ENCODE results near the gene PPEF2.

Gene PPEF2

DNA sequence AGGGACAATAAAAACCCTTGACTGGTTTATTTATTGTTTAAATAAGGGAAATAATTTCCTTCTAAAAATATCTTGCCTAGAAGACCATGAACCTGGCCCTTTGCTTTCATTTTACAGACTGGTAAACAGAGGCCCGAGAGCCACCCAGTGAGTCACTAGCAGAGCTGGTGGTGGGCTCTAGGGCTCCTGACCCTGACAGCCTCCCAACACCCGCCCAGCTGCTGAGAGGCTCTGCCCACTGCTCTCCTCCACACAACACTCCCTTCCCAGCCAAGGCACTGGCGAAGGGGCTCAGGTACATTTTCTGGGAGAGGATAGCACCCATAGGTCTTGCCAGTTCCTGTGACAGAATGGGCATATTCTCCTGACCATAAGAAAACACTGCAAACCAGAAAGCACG lies 18.1 kb upstream of the PPEF2 start:
- no peak for ATAC-seq
- no peak for TF ChIP-seq ZNF565 (CRISPR knock-in tag; conservative IDR thresholded peaks at IDR 0.05; ENCODE audit: low read depth)
- no peak for TF ChIP-seq OSR1 (CRISPR knock-in tag; IDR thresholded peaks at IDR 0.05)
- no peak for TF ChIP-seq TCF4 (CRISPR knock-in tag; IDR thresholded peaks at IDR 0.05; ENCODE audit: borderline replicate concordance)
- no peak for TF ChIP-seq TOX (CRISPR knock-in tag; IDR thresholded peaks at IDR 0.05; ENCODE audit: borderline replicate concordance)
- TF ChIP-seq ZFP3 (CRISPR knock-in tag; IDR thresholded peaks at IDR 0.05), result no peak
- no peak for TF ChIP-seq ZNF70 (CRISPR knock-in tag; IDR thresholded peaks at IDR 0.05)
- TF ChIP-seq ISL1 (CRISPR knock-in tag; IDR thresholded peaks at IDR 0.05), result no peak
- TF ChIP-seq ZC3H10 (CRISPR knock-in tag; IDR thresholded peaks at IDR 0.05), result no peak
- no peak for TF ChIP-seq ZFP30 (CRISPR knock-in tag; IDR thresholded peaks at IDR 0.05)
- TF ChIP-seq SNAI2 (CRISPR knock-in tag; IDR thresholded peaks at IDR 0.05), result no peak
- TF ChIP-seq, protein P1, sequence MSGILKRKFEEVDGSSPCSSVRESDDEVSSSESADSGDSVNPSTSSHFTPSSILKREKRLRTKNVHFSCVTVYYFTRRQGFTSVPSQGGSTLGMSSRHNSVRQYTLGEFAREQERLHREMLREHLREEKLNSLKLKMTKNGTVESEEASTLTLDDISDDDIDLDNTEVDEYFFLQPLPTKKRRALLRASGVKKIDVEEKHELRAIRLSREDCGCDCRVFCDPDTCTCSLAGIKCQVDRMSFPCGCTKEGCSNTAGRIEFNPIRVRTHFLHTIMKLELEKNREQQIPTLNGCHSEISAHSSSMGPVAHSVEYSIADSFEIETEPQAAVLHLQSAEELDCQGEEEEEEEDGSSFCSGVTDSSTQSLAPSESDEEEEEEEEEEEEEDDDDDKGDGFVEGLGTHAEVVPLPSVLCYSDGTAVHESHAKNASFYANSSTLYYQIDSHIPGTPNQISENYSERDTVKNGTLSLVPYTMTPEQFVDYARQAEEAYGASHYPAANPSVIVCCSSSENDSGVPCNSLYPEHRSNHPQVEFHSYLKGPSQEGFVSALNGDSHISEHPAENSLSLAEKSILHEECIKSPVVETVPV (CRISPR knock-in tag; IDR thresholded peaks at IDR 0.05), result no peak
- TF ChIP-seq, protein P2, sequence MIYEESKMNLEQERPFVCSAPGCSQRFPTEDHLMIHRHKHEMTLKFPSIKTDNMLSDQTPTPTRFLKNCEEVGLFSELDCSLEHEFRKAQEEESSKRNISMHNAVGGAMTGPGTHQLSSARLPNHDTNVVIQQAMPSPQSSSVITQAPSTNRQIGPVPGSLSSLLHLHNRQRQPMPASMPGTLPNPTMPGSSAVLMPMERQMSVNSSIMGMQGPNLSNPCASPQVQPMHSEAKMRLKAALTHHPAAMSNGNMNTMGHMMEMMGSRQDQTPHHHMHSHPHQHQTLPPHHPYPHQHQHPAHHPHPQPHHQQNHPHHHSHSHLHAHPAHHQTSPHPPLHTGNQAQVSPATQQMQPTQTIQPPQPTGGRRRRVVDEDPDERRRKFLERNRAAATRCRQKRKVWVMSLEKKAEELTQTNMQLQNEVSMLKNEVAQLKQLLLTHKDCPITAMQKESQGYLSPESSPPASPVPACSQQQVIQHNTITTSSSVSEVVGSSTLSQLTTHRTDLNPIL (CRISPR knock-in tag; IDR thresholded peaks at IDR 0.05; ENCODE audit: low read depth), result no peak
- TF ChIP-seq, protein P3, sequence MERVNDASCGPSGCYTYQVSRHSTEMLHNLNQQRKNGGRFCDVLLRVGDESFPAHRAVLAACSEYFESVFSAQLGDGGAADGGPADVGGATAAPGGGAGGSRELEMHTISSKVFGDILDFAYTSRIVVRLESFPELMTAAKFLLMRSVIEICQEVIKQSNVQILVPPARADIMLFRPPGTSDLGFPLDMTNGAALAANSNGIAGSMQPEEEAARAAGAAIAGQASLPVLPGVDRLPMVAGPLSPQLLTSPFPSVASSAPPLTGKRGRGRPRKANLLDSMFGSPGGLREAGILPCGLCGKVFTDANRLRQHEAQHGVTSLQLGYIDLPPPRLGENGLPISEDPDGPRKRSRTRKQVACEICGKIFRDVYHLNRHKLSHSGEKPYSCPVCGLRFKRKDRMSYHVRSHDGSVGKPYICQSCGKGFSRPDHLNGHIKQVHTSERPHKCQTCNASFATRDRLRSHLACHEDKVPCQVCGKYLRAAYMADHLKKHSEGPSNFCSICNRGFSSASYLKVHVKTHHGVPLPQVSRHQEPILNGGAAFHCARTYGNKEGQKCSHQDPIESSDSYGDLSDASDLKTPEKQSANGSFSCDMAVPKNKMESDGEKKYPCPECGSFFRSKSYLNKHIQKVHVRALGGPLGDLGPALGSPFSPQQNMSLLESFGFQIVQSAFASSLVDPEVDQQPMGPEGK (CRISPR knock-in tag; IDR thresholded peaks at IDR 0.05; ENCODE audit: borderline replicate concordance), result no peak
- no peak for TF ChIP-seq BACH2 (CRISPR knock-in tag; IDR thresholded peaks at IDR 0.05; ENCODE audit: borderline replicate concordance)
- no peak for TF ChIP-seq ARNTL (CRISPR knock-in tag; IDR thresholded peaks at IDR 0.05; ENCODE audit: borderline replicate concordance, low read depth)

DNA sequence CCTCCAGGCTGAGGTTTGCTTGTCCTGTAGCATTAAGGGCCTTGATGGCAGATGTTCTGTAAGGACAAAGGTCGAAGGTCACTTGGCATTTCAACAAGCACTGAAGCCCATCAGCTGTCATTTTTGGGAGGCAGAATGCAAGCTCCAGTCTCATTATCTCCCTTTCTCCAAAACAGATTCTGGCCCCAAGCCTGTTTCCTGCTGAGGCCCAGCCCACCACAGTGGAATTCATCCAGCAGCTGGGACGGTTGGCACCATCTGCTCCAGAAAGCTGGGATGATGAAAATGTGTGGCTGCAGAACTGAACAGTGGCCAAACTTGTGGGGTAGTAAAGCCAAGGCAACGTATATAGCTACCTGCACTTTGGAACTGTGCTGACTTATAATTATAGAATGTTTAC lies 17.7 kb upstream of the PPEF2 start:
- ATAC-seq, result no peak
- TF ChIP-seq, protein P4, sequence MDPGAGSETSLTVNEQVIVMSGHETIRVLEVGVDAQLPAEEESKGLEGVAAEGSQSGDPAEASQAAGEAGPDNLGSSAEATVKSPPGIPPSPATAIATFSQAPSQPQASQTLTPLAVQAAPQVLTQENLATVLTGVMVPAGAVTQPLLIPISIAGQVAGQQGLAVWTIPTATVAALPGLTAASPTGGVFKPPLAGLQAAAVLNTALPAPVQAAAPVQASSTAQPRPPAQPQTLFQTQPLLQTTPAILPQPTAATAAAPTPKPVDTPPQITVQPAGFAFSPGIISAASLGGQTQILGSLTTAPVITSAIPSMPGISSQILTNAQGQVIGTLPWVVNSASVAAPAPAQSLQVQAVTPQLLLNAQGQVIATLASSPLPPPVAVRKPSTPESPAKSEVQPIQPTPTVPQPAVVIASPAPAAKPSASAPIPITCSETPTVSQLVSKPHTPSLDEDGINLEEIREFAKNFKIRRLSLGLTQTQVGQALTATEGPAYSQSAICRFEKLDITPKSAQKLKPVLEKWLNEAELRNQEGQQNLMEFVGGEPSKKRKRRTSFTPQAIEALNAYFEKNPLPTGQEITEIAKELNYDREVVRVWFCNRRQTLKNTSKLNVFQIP (CRISPR knock-in tag; IDR thresholded peaks at IDR 0.05; ENCODE audit: borderline replicate concordance, low read depth), result no peak
- TF ChIP-seq CSDC2 (CRISPR knock-in tag; IDR thresholded peaks at IDR 0.05) (no peak), ZFP3 (CRISPR knock-in tag; IDR thresholded peaks at IDR 0.05) (no peak), PPARA (CRISPR knock-in tag; IDR thresholded peaks at IDR 0.05; ENCODE audit: borderline replicate concordance) (no peak), ZC3H10 (CRISPR knock-in tag; IDR thresholded peaks at IDR 0.05) (no peak), ARNTL (CRISPR knock-in tag; IDR thresholded peaks at IDR 0.05; ENCODE audit: borderline replicate concordance, low read depth) (no peak), SNAI2 (CRISPR knock-in tag; IDR thresholded peaks at IDR 0.05) (no peak), TOX (CRISPR knock-in tag; IDR thresholded peaks at IDR 0.05; ENCODE audit: borderline replicate concordance) (no peak), ZNF70 (CRISPR knock-in tag; IDR thresholded peaks at IDR 0.05) (no peak), OSR1 (CRISPR knock-in tag; IDR thresholded peaks at IDR 0.05) (no peak), RARB (CRISPR knock-in tag; IDR thresholded peaks at IDR 0.05) (no peak)
- TF ChIP-seq, protein P1 (CRISPR knock-in tag; IDR thresholded peaks at IDR 0.05), result no peak
- TF ChIP-seq, protein P2 (CRISPR knock-in tag; IDR thresholded peaks at IDR 0.05; ENCODE audit: low read depth), result no peak

DNA sequence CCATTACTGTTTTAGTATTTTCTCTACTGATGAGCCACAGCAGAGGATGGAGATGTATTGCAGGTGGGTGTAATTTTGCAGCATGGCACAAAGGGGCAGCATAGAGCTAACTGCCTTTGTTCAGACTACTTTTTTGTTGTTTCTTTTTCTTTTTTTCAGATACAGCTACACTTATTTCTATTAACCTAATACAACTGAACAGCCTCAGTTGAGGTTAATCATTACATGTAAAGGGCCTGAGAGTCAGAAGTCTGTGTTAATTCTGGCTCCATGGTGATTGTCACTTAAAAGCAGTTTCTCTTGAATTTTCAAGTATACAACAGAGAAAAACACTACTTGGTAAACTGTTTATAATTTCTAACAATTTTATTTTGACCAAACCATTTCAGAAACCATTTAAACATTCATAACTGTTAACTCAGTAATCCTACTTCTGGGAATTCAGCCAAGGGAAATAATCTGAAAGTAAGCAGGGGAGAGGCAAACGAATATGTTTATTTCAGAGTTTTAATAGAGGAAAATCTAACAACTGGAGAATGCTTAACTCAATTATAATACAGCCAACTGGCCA lies 13.9 kb upstream of the PPEF2 start:
- TF ChIP-seq ZFP30 (CRISPR knock-in tag; IDR thresholded peaks at IDR 0.05) (0 out of 2 replicates have a peak, but pooled peaks have one; percentile 38), TOX (CRISPR knock-in tag; IDR thresholded peaks at IDR 0.05; ENCODE audit: borderline replicate concordance) (no peak)
- ATAC-seq, result peak; percentile 95

Data from SK-N-SH treated with all-trans-retinoic acid at 6 μM for 48 hours (cell line).